Measurements from ENCODE around the gene TBX19. TPM values are rescaled to one million over a fixed set of nuclear protein-coding genes. Genes with fewer than 3 reads are reported as not detected.

The TBX19 gene
- total RNA-seq, 1 experiment from 2014 or later, result 1.2 TPM

DNA sequence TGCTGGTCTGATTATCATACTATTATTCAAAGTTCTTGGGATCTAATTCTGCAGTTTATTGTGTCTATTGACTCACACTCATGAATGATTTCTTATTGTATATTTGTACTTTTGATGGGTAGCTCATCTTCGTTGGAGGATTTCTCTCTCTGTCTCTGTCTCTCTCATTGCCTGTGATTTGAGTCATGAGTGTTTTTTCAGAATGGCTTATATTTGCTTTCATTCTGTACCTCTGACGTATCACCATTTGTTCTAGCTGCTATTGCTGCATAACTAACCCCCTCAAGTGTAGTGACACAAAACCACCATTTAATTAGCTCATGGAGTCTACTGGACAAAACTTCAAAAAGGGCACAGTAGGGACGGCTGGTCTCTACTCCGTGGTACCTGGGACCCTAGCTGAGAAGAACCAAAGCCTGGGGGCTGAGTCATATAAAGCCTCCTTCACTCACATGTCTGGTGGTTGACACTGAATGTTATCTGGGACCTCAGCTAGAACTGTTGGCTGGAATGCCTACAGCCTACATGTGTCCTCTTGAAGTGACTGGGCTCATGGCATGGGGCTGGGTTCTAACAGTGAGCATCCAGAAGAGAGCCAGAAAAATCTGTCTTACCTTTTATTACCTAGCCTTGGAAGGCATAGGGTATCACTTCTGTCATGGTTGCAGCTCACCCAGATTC is 44.2 kb downstream of the TBX19 start:
- Mint-ChIP-seq H3K9me3 (peaks cover 12% of the 10 kb centered on the region), H3K4me1 (peaks cover 15% of the 10 kb centered on the region), H3K27ac (no peak overlapping the region), H3K27me3 (ENCODE audit: low read depth) (no peaks in the 10 kb centered on the region), H3K4me3 (no peak overlapping the region), H3K36me3 (peaks cover 4% of the 10 kb centered on the region)
- ChIA-PET POLR2A (no interaction called here), CTCF (no interaction called here)
- no peak for ATAC-seq
- TF ChIP-seq, protein P1, sequence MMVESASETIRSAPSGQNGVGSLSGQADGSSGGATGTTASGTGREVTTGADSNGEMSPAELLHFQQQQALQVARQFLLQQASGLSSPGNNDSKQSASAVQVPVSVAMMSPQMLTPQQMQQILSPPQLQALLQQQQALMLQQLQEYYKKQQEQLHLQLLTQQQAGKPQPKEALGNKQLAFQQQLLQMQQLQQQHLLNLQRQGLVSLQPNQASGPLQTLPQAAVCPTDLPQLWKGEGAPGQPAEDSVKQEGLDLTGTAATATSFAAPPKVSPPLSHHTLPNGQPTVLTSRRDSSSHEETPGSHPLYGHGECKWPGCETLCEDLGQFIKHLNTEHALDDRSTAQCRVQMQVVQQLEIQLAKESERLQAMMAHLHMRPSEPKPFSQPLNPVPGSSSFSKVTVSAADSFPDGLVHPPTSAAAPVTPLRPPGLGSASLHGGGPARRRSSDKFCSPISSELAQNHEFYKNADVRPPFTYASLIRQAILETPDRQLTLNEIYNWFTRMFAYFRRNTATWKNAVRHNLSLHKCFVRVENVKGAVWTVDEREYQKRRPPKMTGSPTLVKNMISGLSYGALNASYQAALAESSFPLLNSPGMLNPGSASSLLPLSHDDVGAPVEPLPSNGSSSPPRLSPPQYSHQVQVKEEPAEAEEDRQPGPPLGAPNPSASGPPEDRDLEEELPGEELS (CRISPR knock-in tag; IDR thresholded peaks at IDR 0.05), result no peak
- TF ChIP-seq CBFB (CRISPR knock-in tag; IDR thresholded peaks at IDR 0.05; ENCODE audit: low read depth) (no peak), GABPB1 (CRISPR knock-in tag; IDR thresholded peaks at IDR 0.05) (no peak), FOXK1 (CRISPR knock-in tag; IDR thresholded peaks at IDR 0.05) (no peak), FOXP1 (CRISPR knock-in tag; IDR thresholded peaks at IDR 0.05; ENCODE audit: borderline replicate concordance) (no peak), ZNF138 (CRISPR knock-in tag; conservative IDR thresholded peaks at IDR 0.05) (no peak)
- TF ChIP-seq, protein P2, sequence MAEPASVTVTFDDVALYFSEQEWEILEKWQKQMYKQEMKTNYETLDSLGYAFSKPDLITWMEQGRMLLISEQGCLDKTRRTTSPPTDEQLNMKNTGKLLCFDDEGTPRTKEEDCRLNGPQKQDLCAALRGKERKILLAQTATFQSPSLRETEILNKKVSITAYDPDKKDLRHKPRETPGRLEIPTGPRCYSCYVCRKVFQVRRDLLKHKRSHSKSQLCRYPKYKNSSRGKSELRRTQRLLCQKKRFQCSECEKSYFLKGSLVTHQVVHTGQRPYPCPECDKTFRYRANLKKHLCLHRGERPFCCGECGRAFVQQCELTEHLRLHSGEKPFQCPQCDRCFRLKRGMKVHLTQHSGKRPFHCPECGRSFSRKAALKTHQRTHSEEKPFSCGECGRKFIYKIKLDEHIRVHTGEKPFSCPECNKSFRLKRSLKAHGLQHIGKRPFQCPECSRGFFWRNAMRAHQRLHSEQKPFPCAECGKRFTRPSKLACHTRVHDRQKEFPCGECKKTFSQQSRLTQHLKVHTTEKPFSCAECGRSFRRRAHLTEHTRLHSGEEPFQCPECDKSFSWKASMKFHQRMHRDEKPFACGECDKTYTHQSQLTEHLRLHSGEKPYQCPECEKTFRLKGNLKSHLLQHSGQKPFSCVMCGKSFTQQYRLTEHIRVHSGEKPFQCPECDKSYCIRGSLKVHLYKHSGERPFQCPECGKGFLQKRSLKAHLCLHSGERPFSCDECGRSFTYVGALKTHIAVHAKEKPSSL (CRISPR knock-in tag; conservative IDR thresholded peaks at IDR 0.05), result no peak
- no peak for DNase-seq (ENCODE audit: low spot score)

DNA sequence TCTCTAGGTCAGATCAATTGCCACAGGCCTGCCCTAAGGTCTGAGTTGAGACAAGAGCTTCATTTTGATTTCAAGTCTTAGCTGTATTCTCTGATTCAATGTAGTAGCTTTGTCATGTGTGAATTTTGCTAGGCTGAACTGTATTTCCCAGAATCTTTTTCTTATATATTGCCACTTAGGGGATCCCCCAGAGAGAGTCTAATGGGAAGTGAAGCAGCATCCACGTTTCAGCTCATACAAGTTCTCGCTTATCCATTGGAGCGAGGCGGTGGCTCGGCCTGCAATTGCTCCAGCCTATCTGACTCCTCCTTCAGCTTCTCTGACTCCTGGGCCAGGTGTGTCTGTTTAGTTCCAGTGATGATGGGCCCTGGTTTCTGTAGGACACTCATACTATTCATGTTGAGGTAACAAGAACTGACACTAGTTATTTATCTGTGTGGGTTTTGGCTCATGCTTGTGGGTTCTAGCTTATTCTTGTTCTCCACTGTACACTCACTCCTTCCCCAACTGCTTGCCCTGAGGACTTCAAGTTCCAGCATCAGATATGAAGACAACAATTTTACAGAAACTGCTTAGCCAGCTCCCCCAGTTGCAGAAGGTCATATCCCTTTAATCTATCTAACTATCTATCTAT is 48.2 kb downstream of the TBX19 start:
- no peak overlapping the region for H3K4me3 Mint-ChIP-seq
- ATAC-seq, result no peak
- POLR2A ChIA-PET, result no interaction called here
- peaks cover 15% of the 10 kb centered on the region for H3K9me3 Mint-ChIP-seq
- CTCF ChIA-PET, result interaction anchor here (0.6 to 2.2 kb wide), 4 partner anchors 14 to 275 kb away, joined by 3 to 10 read pairs (median 4); no protein-coding TSS in a partner anchor
- no peak for DNase-seq (ENCODE audit: low spot score)
- TF ChIP-seq FOXP1 (CRISPR knock-in tag; IDR thresholded peaks at IDR 0.05; ENCODE audit: borderline replicate concordance) (no peak), CREM (CRISPR knock-in tag; IDR thresholded peaks at IDR 0.05) (no peak), TEAD1 (CRISPR knock-in tag; IDR thresholded peaks at IDR 0.05) (no peak), ETV6 (CRISPR knock-in tag; IDR thresholded peaks at IDR 0.05) (no peak), ZNF317 (CRISPR knock-in tag; IDR thresholded peaks at IDR 0.05; ENCODE audit: borderline replicate concordance, low read depth) (no peak), ZNF263 (CRISPR knock-in tag; IDR thresholded peaks at IDR 0.05; ENCODE audit: low read depth) (no peak)
- TF ChIP-seq, protein P3, sequence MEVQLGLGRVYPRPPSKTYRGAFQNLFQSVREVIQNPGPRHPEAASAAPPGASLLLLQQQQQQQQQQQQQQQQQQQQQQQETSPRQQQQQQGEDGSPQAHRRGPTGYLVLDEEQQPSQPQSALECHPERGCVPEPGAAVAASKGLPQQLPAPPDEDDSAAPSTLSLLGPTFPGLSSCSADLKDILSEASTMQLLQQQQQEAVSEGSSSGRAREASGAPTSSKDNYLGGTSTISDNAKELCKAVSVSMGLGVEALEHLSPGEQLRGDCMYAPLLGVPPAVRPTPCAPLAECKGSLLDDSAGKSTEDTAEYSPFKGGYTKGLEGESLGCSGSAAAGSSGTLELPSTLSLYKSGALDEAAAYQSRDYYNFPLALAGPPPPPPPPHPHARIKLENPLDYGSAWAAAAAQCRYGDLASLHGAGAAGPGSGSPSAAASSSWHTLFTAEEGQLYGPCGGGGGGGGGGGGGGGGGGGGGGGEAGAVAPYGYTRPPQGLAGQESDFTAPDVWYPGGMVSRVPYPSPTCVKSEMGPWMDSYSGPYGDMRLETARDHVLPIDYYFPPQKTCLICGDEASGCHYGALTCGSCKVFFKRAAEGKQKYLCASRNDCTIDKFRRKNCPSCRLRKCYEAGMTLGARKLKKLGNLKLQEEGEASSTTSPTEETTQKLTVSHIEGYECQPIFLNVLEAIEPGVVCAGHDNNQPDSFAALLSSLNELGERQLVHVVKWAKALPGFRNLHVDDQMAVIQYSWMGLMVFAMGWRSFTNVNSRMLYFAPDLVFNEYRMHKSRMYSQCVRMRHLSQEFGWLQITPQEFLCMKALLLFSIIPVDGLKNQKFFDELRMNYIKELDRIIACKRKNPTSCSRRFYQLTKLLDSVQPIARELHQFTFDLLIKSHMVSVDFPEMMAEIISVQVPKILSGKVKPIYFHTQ (CRISPR knock-in tag; IDR thresholded peaks at IDR 0.05), result no peak
- TF ChIP-seq, protein P4, sequence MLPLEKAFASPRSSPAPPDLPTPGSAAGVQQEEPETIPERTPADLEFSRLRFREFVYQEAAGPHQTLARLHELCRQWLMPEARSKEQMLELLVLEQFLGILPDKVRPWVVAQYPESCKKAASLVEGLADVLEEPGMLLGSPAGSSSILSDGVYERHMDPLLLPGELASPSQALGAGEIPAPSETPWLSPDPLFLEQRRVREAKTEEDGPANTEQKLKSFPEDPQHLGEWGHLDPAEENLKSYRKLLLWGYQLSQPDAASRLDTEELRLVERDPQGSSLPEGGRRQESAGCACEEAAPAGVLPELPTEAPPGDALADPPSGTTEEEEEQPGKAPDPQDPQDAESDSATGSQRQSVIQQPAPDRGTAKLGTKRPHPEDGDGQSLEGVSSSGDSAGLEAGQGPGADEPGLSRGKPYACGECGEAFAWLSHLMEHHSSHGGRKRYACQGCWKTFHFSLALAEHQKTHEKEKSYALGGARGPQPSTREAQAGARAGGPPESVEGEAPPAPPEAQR (CRISPR knock-in tag; IDR thresholded peaks at IDR 0.05), result no peak
- H3K4me1 Mint-ChIP-seq, result peaks cover 15% of the 10 kb centered on the region
- H3K27ac Mint-ChIP-seq, result no peak overlapping the region
- H3K27me3 Mint-ChIP-seq (ENCODE audit: low read depth), result no peaks in the 10 kb centered on the region
- peaks cover 4% of the 10 kb centered on the region for H3K36me3 Mint-ChIP-seq
